ENCODE measurements around the gene UNC13C.

UNC13C gene

DNA sequence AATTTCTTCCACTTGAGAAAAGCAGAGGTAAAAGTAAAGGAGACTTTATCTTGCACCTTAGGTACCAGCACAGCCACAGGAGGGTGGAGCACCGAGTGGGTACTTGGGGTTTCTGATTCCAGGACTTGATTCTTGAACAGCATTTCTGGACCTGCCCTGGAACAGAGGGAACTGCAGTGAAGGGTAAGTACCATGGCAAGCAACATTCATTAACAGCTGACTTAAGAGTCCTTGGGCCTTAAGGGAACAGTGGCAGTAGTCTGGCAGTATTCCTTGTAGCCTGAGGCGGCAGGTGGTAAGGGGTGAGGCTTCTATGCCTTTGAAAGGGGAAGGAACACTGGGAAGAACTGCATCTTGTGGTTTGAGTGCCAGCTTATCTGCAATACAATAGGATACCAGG, 666.6 kb downstream of the UNC13C start:
- ChIA-PET POLR2A (no interaction called here), CTCF (no interaction called here)
- Histone ChIP-seq H3K4me1 (ENCODE audit: control insufficient read depth, insufficient read depth, low read length) (no peaks in the 10 kb centered on the region), H3K4me3 (ENCODE audit: low read depth, low read length) (no peak overlapping the region), H3K27ac (ENCODE audit: extremely low read depth, low read depth, low read length) (no peak overlapping the region), H3K9me3 (ENCODE audit: control insufficient read depth, insufficient read depth, low read depth, low read length) (no peaks in the 10 kb centered on the region), H3K36me3 (ENCODE audit: control insufficient read depth in 2 of 2, insufficient read depth in 1 of 2, low read length in 2 of 2) (no peaks in the 10 kb centered on the region)
- TF ChIP-seq ZNF571 (tag by site-specific recombination; IDR thresholded peaks at IDR 0.05) = no peak
- TF ChIP-seq ZNF501 (tag by site-specific recombination; IDR thresholded peaks at IDR 0.05) = no peak
- no peak for TF ChIP-seq ZEB2 (tag by site-specific recombination; IDR thresholded peaks at IDR 0.05)
- no peak for TF ChIP-seq ZBTB7A (tag by site-specific recombination; IDR thresholded peaks at IDR 0.05; ENCODE audit: low read depth)
- no peak for TF ChIP-seq ZNF555 (tag by site-specific recombination; conservative IDR thresholded peaks at IDR 0.05)

DNA sequence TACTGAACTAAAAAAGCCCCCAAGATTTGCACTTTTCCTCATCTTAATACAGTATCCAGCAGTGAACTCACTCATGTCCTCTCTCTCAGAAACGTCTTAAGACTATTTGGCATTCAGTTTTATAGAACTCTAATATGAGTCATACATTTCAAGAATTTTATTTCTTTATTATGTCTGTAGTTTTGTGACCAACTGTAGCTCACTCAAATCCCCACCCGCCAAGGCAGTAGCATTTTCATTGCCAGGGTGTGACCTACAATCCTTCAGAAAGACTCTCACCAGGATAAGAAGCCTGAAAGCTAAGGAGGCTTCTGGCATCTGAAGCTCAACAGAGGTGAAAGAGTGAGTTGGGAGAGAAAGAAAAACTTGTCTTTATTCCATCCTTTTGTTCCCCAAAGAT, 681.4 kb downstream of the UNC13C start:
- no peaks in the 10 kb centered on the region for H3K4me1 ChIP-seq (ENCODE audit: control insufficient read depth, insufficient read depth, low read length)
- H3K36me3 ChIP-seq (ENCODE audit: control insufficient read depth in 2 of 2, insufficient read depth in 1 of 2, low read length in 2 of 2) = no peaks in the 10 kb centered on the region
- no peaks in the 10 kb centered on the region for H3K9me3 ChIP-seq (ENCODE audit: control insufficient read depth, insufficient read depth, low read depth, low read length)
- no peak overlapping the region for H3K4me3 ChIP-seq (ENCODE audit: low read depth, low read length)
- H3K27ac ChIP-seq (ENCODE audit: extremely low read depth, low read depth, low read length) = no peak overlapping the region
- TF ChIP-seq, protein P1, sequence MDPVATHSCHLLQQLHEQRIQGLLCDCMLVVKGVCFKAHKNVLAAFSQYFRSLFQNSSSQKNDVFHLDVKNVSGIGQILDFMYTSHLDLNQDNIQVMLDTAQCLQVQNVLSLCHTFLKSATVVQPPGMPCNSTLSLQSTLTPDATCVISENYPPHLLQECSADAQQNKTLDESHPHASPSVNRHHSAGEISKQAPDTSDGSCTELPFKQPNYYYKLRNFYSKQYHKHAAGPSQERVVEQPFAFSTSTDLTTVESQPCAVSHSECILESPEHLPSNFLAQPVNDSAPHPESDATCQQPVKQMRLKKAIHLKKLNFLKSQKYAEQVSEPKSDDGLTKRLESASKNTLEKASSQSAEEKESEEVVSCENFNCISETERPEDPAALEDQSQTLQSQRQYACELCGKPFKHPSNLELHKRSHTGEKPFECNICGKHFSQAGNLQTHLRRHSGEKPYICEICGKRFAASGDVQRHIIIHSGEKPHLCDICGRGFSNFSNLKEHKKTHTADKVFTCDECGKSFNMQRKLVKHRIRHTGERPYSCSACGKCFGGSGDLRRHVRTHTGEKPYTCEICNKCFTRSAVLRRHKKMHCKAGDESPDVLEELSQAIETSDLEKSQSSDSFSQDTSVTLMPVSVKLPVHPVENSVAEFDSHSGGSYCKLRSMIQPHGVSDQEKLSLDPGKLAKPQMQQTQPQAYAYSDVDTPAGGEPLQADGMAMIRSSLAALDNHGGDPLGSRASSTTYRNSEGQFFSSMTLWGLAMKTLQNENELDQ (tag by site-specific recombination; IDR thresholded peaks at IDR 0.05; ENCODE audit: low read depth) = no peak
- no peak for TF ChIP-seq ZNF501 (tag by site-specific recombination; IDR thresholded peaks at IDR 0.05)
- TF ChIP-seq ZNF544 (tag by site-specific recombination; IDR thresholded peaks at IDR 0.05) = no peak
- TF ChIP-seq, protein P2, sequence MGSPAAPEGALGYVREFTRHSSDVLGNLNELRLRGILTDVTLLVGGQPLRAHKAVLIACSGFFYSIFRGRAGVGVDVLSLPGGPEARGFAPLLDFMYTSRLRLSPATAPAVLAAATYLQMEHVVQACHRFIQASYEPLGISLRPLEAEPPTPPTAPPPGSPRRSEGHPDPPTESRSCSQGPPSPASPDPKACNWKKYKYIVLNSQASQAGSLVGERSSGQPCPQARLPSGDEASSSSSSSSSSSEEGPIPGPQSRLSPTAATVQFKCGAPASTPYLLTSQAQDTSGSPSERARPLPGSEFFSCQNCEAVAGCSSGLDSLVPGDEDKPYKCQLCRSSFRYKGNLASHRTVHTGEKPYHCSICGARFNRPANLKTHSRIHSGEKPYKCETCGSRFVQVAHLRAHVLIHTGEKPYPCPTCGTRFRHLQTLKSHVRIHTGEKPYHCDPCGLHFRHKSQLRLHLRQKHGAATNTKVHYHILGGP (tag by site-specific recombination; IDR thresholded peaks at IDR 0.05) = no peak
- no peak for TF ChIP-seq ZNF354C (tag by site-specific recombination; IDR thresholded peaks at IDR 0.05; ENCODE audit: borderline replicate concordance, low read depth)
- TF ChIP-seq ZNF169 (tag by site-specific recombination; IDR thresholded peaks at IDR 0.05) = no peak
- TF ChIP-seq, protein P3, sequence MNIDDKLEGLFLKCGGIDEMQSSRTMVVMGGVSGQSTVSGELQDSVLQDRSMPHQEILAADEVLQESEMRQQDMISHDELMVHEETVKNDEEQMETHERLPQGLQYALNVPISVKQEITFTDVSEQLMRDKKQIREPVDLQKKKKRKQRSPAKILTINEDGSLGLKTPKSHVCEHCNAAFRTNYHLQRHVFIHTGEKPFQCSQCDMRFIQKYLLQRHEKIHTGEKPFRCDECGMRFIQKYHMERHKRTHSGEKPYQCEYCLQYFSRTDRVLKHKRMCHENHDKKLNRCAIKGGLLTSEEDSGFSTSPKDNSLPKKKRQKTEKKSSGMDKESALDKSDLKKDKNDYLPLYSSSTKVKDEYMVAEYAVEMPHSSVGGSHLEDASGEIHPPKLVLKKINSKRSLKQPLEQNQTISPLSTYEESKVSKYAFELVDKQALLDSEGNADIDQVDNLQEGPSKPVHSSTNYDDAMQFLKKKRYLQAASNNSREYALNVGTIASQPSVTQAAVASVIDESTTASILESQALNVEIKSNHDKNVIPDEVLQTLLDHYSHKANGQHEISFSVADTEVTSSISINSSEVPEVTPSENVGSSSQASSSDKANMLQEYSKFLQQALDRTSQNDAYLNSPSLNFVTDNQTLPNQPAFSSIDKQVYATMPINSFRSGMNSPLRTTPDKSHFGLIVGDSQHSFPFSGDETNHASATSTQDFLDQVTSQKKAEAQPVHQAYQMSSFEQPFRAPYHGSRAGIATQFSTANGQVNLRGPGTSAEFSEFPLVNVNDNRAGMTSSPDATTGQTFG (tag by site-specific recombination; IDR thresholded peaks at IDR 0.05; ENCODE audit: borderline replicate concordance) = no peak
- no peak for TF ChIP-seq TCF7L2 (IDR thresholded peaks at IDR 0.05; ENCODE audit: borderline replicate concordance, low read depth, low read length)
- TF ChIP-seq, protein P4, sequence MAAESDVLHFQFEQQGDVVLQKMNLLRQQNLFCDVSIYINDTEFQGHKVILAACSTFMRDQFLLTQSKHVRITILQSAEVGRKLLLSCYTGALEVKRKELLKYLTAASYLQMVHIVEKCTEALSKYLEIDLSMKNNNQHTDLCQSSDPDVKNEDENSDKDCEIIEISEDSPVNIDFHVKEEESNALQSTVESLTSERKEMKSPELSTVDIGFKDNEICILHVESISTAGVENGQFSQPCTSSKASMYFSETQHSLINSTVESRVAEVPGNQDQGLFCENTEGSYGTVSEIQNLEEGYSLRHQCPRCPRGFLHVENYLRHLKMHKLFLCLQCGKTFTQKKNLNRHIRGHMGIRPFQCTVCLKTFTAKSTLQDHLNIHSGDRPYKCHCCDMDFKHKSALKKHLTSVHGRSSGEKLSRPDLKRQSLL (tag by site-specific recombination; IDR thresholded peaks at IDR 0.05) = no peak
- CTCF ChIA-PET = no interaction called here
- POLR2A ChIA-PET = no interaction called here

DNA sequence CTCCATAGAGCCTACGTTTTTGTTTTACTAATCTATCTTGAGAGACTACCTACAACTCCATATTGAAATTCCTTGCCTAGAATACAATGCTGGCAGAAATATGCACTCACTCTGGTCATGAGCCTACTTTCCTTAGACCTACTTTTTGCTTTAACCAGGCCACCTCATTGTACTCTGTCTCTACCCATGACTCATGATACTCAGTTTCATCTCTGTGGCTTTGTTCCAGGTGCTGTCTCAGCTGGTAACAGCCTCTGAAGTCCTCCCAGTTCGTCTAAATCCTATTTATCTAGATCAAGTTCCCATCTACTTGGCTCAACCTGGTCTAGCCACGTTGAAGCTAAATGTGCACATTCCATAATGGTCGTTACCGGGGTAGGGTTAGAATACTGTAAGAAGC, 682.1 kb downstream of the UNC13C start:
- ChIA-PET POLR2A (no interaction called here), CTCF (no interaction called here)
- Histone ChIP-seq H3K36me3 (ENCODE audit: control insufficient read depth in 2 of 2, insufficient read depth in 1 of 2, low read length in 2 of 2) (no peaks in the 10 kb centered on the region), H3K4me1 (ENCODE audit: control insufficient read depth, insufficient read depth, low read length) (no peaks in the 10 kb centered on the region), H3K4me3 (ENCODE audit: low read depth, low read length) (no peak overlapping the region), H3K27ac (ENCODE audit: extremely low read depth, low read depth, low read length) (no peak overlapping the region), H3K9me3 (ENCODE audit: control insufficient read depth, insufficient read depth, low read depth, low read length) (no peaks in the 10 kb centered on the region)
- TF ChIP-seq, protein P5, sequence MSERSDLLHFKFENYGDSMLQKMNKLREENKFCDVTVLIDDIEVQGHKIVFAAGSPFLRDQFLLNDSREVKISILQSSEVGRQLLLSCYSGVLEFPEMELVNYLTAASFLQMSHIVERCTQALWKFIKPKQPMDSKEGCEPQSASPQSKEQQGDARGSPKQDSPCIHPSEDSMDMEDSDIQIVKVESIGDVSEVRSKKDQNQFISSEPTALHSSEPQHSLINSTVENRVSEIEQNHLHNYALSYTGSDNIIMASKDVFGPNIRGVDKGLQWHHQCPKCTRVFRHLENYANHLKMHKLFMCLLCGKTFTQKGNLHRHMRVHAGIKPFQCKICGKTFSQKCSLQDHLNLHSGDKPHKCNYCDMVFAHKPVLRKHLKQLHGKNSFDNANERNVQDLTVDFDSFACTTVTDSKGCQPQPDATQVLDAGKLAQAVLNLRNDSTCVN (tag by site-specific recombination; optimal IDR thresholded peaks at IDR 0.05) = no peak
- TF ChIP-seq, protein P6, sequence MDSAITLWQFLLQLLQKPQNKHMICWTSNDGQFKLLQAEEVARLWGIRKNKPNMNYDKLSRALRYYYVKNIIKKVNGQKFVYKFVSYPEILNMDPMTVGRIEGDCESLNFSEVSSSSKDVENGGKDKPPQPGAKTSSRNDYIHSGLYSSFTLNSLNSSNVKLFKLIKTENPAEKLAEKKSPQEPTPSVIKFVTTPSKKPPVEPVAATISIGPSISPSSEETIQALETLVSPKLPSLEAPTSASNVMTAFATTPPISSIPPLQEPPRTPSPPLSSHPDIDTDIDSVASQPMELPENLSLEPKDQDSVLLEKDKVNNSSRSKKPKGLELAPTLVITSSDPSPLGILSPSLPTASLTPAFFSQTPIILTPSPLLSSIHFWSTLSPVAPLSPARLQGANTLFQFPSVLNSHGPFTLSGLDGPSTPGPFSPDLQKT (IDR thresholded peaks at IDR 0.05; ENCODE audit: borderline replicate concordance, low read depth, low read length) = no peak
- TF ChIP-seq, protein P7, sequence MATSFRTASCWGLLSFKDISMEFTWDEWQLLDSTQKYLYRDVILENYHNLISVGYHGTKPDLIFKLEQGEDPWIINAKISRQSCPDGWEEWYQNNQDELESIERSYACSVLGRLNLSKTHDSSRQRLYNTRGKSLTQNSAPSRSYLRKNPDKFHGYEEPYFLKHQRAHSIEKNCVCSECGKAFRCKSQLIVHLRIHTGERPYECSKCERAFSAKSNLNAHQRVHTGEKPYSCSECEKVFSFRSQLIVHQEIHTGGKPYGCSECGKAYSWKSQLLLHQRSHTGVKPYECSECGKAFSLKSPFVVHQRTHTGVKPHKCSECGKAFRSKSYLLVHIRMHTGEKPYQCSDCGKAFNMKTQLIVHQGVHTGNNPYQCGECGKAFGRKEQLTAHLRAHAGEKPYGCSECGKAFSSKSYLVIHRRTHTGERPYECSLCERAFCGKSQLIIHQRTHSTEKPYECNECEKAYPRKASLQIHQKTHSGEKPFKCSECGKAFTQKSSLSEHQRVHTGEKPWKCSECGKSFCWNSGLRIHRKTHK (tag by site-specific recombination; IDR thresholded peaks at IDR 0.05) = no peak
- TF ChIP-seq ZNF610 (tag by site-specific recombination; IDR thresholded peaks at IDR 0.05; ENCODE audit: borderline replicate concordance) (no peak), ZNF274 (IDR thresholded peaks at IDR 0.05; ENCODE audit: low read length) (no peak), ZNF274 (tag by site-specific recombination; IDR thresholded peaks at IDR 0.05; ENCODE audit: borderline replicate concordance) (no peak)

All from HEK293 (cell line).